ENCODE data around the gene STAT5B.

DNA sequence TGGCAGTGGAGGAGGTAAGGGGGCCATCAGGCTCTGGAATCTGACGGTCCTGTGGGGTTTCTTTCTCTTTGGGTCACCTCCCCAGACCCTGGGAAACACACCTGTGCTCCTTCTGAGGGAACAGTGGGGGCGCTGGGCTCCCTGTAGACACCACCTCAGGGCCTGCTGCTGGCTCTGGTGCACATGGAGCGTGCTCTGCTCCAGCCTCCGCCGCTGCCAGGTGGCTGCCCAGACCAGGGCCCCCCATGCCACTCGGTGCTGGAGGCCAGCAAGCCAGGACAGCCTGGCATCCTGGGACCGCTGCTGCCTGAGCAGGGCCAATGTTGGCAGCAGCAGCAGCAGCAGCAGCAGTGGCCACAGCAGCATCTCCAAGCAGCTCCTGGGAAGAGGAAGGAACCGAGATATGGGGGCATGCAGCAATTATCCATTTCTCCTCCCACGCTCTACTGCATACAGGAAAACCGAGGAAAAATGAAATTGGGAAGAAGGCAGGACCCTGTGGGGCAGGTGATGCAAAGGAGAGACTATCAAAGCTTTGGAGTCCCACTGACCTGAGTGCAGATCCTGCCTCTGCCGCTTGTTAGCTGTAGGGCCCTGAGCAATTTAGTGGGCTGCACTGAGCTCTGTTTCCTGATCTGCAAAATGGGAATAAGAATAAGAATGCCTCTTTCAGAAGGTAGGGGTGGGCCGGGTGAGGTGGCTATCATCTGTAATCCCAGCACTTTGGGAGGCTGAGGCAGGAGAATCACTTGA, 82.8 kb downstream of the STAT5B start:
- TF ChIP-seq, protein P1, sequence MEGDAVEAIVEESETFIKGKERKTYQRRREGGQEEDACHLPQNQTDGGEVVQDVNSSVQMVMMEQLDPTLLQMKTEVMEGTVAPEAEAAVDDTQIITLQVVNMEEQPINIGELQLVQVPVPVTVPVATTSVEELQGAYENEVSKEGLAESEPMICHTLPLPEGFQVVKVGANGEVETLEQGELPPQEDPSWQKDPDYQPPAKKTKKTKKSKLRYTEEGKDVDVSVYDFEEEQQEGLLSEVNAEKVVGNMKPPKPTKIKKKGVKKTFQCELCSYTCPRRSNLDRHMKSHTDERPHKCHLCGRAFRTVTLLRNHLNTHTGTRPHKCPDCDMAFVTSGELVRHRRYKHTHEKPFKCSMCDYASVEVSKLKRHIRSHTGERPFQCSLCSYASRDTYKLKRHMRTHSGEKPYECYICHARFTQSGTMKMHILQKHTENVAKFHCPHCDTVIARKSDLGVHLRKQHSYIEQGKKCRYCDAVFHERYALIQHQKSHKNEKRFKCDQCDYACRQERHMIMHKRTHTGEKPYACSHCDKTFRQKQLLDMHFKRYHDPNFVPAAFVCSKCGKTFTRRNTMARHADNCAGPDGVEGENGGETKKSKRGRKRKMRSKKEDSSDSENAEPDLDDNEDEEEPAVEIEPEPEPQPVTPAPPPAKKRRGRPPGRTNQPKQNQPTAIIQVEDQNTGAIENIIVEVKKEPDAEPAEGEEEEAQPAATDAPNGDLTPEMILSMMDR (IDR thresholded peaks at IDR 0.05) = no peak
- TF ChIP-seq POLR2A (IDR thresholded peaks at IDR 0.05) = no peak
